A549 (cell line): ENCODE results near the gene AR.

ENCODE experiments used
- CTCF ChIP-seq: fragments of >200 bp; sonication (Bioruptor Twin); formaldehyde crosslinking; IDR thresholded peaks from 3 replicates; pipeline ENCODE4 v1.5.1; 2016
- HDAC2 ChIP-seq: fragments of 200-600 bp; sonication (generic); IDR thresholded peaks from 2 replicates; pipeline ENCODE4 v1.6.1; 2016
- HMGXB4 ChIP-seq: fragments of 250-450 bp; sonication (Bioruptor Pico); IDR thresholded peaks from 2 replicates; pipeline ENCODE4 v1.5.0; 2021; ENCODE audit warnings: mild to moderate bottlenecking, moderate library complexity, borderline replicate concordance
- JUN ChIP-seq, 2 experiments: fragments of >200 bp; sonication (Bioruptor Twin); formaldehyde crosslinking; IDR thresholded peaks; 2 replicates in 1 of 2; 3 replicates in 1 of 2; pipeline ENCODE4 v1.6.1; 2016 to 2017
- POLR2A ChIP-seq: IDR thresholded peaks from 2 replicates; pipeline ENCODE4 v1.6.1; 2012; ENCODE audit warnings: mild to moderate bottlenecking, low read length
- RAD21 ChIP-seq, 2 experiments: fragments of >200 bp in 1 of 2; sonication (Bioruptor Twin) in 1 of 2; formaldehyde crosslinking in 1 of 2; IDR thresholded peaks in 1 of 2; conservative IDR thresholded peaks in 1 of 2; 2 replicates in 1 of 2; 3 replicates in 1 of 2; pipeline ENCODE4 v1.6.1; 2012 to 2018; ENCODE audit warnings: inconsistent platforms in 1 of 2
- REST ChIP-seq: fragments of 200-600 bp; sonication (generic); IDR thresholded peaks from 2 replicates; pipeline ENCODE4 v1.6.1; 2016; ENCODE audit warnings: antibody characterized with exemption, mild to moderate bottlenecking, moderate library complexity
- SMC3 ChIP-seq: fragments of >200 bp; sonication (Bioruptor Twin); formaldehyde crosslinking; IDR thresholded peaks from 3 replicates; pipeline ENCODE4 v1.6.1; 2018; ENCODE audit warnings: inconsistent platforms

- TF ChIP-seq CTCF (no peak), JUN (IDR thresholded peaks at IDR 0.05) (no peak), SMC3 (no peak), RAD21 (conservative IDR thresholded peaks at IDR 0.05 in 1 of 2, IDR thresholded peaks at IDR 0.05 in 1 of 2) (no peak), HMGXB4 (no peak), REST (no peak), POLR2A (no peak), HDAC2 (no peak)
Observed at GRCh38 chrX:67718926-67719325, 175.1 kb downstream of the AR start.
